Stimulated activated naive B cell treated with anti-CD40 and anti-IgM and Interleukin-4, amounts not matched to agents 10 μg/mL and 1 μg/mL and 100 μg/mL, for 72 hours (primary cell): ENCODE data around the gene PGAP1.

ENCODE experiments used
- ATAC-seq, 2 donors: fragments of 150-1000 bp; cut with Tn5 transposase; replicated peaks; 2 replicates each; pipeline ENCODE4 v1.10.0; 2021; ENCODE audit warnings: moderate library complexity in 1 of 2
- DNase-seq: peaks from one replicate; pipeline ENCODE4 v3.0.0; 2021
- H3K27ac Mint-ChIP-seq: one replicate; pipeline ENCODE4 v1.8.0; 2022; ENCODE audit warnings: mild to moderate bottlenecking, mixed read lengths
- H3K27me3 Mint-ChIP-seq, 2 donors: one replicate each; pipeline ENCODE4 v1.8.0; 2022; ENCODE audit warnings: mixed read lengths in 2 of 2
- H3K36me3 Mint-ChIP-seq, 2 donors: one replicate each; pipeline ENCODE4 v1.8.0; 2022; ENCODE audit warnings: mixed read lengths in 2 of 2, mild to moderate bottlenecking in 1 of 2
- H3K4me1 Mint-ChIP-seq, 2 donors: one replicate each; pipeline ENCODE4 v1.8.0; 2022; ENCODE audit warnings: mixed read lengths in 2 of 2, mild to moderate bottlenecking in 1 of 2
- H3K4me3 Mint-ChIP-seq, 2 donors: one replicate each; pipeline ENCODE4 v1.8.0; 2022; ENCODE audit warnings: mild to moderate bottlenecking in 2 of 2, mixed read lengths in 2 of 2, moderate library complexity in 1 of 2
- H3K9me3 Mint-ChIP-seq, 2 donors: one replicate each; pipeline ENCODE4 v1.8.0; 2022; ENCODE audit warnings: mixed read lengths in 2 of 2, mild to moderate bottlenecking in 1 of 2

The PGAP1 gene

GRCh38 chr2:196926562-196927375, at the start of gene PGAP1:
Gene PGAP1 (minus strand): TSS chr2:196926707. CDS start chr2:196926616, 91 bp downstream.
- Mint-ChIP-seq H3K36me3 (no peaks in the 10 kb centered on the region), H3K4me1 (peaks cover 8 to 26% of the 10 kb centered on the region in 2 donors), H3K9me3 (no peaks in the 10 kb centered on the region), H3K27ac (peak within 1 kb of the TSS; percentile 93), H3K27me3 (no peaks in the 10 kb centered on the region), H3K4me3 (peak within 1 kb of the TSS; percentile 88 to 91)
- ATAC-seq: peak; percentile 93 to 94
- DNase-seq: peak; percentile 84

GRCh38 chr2:196974970-196975369, 48.5 kb upstream of the PGAP1 start:
- Mint-ChIP-seq H3K4me1 (no peaks in the 10 kb centered on the region), H3K9me3 (peaks cover 3 to 4% of the 10 kb centered on the region in 2 donors), H3K27ac (no peak overlapping the region), H3K4me3 (no peak overlapping the region), H3K36me3 (peaks cover 0 to 2% of the 10 kb centered on the region in 2 donors), H3K27me3 (no peaks in the 10 kb centered on the region)
- DNase-seq: no peak
- ATAC-seq: no peak

- H3K9me3 Mint-ChIP-seq: peaks cover 0 to 2% of the 10 kb centered on the region in 2 donors
- no peaks in the 10 kb centered on the region for H3K27me3 Mint-ChIP-seq
- DNase-seq (no peak), ATAC-seq (no peak)
- H3K4me1 Mint-ChIP-seq: no peaks in the 10 kb centered on the region
- no peak overlapping the region for H3K4me3 Mint-ChIP-seq
- H3K27ac Mint-ChIP-seq: no peak overlapping the region
- H3K36me3 Mint-ChIP-seq: peaks cover 6 to 14% of the 10 kb centered on the region in 2 donors
Observed at GRCh38 chr2:196971574-196972279, 45.2 kb upstream of the PGAP1 start.

- Mint-ChIP-seq H3K27ac (no peak overlapping the region), H3K4me1 (no peaks in the 10 kb centered on the region), H3K9me3 (peaks cover 0 to 2% of the 10 kb centered on the region in 2 donors), H3K36me3 (peaks cover 6 to 17% of the 10 kb centered on the region in 2 donors), H3K27me3 (no peaks in the 10 kb centered on the region), H3K4me3 (no peak overlapping the region)
- DNase-seq (no peak), ATAC-seq (no peak)
Observed at GRCh38 chr2:196970099-196970498, 43.6 kb upstream of the PGAP1 start.

GRCh38 chr2:196968516-196968915, 42.0 kb upstream of the PGAP1 start:
- Mint-ChIP-seq H3K4me1 (no peaks in the 10 kb centered on the region), H3K9me3 (peaks cover 0 to 2% of the 10 kb centered on the region in 2 donors), H3K27ac (no peak overlapping the region), H3K4me3 (no peak overlapping the region), H3K27me3 (no peaks in the 10 kb centered on the region), H3K36me3 (peaks cover 6 to 17% of the 10 kb centered on the region in 2 donors)
- ATAC-seq (no peak), DNase-seq (no peak)

GRCh38 chr2:196967775-196968174, 41.3 kb upstream of the PGAP1 start:
- no peaks in the 10 kb centered on the region for H3K4me1 Mint-ChIP-seq
- peaks cover 0 to 2% of the 10 kb centered on the region in 2 donors for H3K9me3 Mint-ChIP-seq
- ATAC-seq: no peak
- no peak for DNase-seq
- no peaks in the 10 kb centered on the region for H3K27me3 Mint-ChIP-seq
- no peak overlapping the region for H3K4me3 Mint-ChIP-seq
- H3K36me3 Mint-ChIP-seq: peaks cover 6 to 17% of the 10 kb centered on the region in 2 donors
- H3K27ac Mint-ChIP-seq: no peak overlapping the region

GRCh38 chr2:196967116-196967515, 40.6 kb upstream of the PGAP1 start:
- DNase-seq (no peak), ATAC-seq (no peak)
- H3K9me3 Mint-ChIP-seq: peaks cover 0 to 2% of the 10 kb centered on the region in 2 donors
- H3K36me3 Mint-ChIP-seq: peaks cover 9 to 17% of the 10 kb centered on the region in 2 donors
- H3K27ac Mint-ChIP-seq: no peak overlapping the region
- no peaks in the 10 kb centered on the region for H3K4me1 Mint-ChIP-seq
- no peaks in the 10 kb centered on the region for H3K27me3 Mint-ChIP-seq
- no peak overlapping the region for H3K4me3 Mint-ChIP-seq

GRCh38 chr2:196966061-196966460, 39.6 kb upstream of the PGAP1 start:
- ATAC-seq: no peak
- Mint-ChIP-seq H3K36me3 (peaks cover 7 to 17% of the 10 kb centered on the region in 2 donors), H3K27ac (no peak overlapping the region), H3K4me3 (no peak overlapping the region), H3K27me3 (no peaks in the 10 kb centered on the region), H3K4me1 (peaks cover 0 to 2% of the 10 kb centered on the region in 2 donors), H3K9me3 (peaks cover 0 to 2% of the 10 kb centered on the region in 2 donors)
- no peak for DNase-seq

GRCh38 chr2:196965651-196966050, 39.1 kb upstream of the PGAP1 start:
- H3K9me3 Mint-ChIP-seq: peaks cover 0 to 2% of the 10 kb centered on the region in 2 donors
- peaks cover 0 to 2% of the 10 kb centered on the region in 2 donors for H3K4me1 Mint-ChIP-seq
- H3K27ac Mint-ChIP-seq: no peak overlapping the region
- ATAC-seq (no peak), DNase-seq (no peak)
- H3K36me3 Mint-ChIP-seq: peaks cover 9 to 17% of the 10 kb centered on the region in 2 donors
- no peaks in the 10 kb centered on the region for H3K27me3 Mint-ChIP-seq
- H3K4me3 Mint-ChIP-seq: no peak overlapping the region

- H3K9me3 Mint-ChIP-seq: peaks cover 0 to 2% of the 10 kb centered on the region in 2 donors
- H3K4me3 Mint-ChIP-seq: no peak overlapping the region
- no peaks in the 10 kb centered on the region for H3K27me3 Mint-ChIP-seq
- H3K27ac Mint-ChIP-seq: no peak overlapping the region
- peaks cover 12 to 17% of the 10 kb centered on the region in 2 donors for H3K36me3 Mint-ChIP-seq
- peaks cover 0 to 2% of the 10 kb centered on the region in 2 donors for H3K4me1 Mint-ChIP-seq
- DNase-seq (no peak), ATAC-seq (no peak)
Observed at GRCh38 chr2:196963961-196964360, 37.5 kb upstream of the PGAP1 start.

- ATAC-seq: no peak
- DNase-seq: no peak
- no peaks in the 10 kb centered on the region for H3K27me3 Mint-ChIP-seq
- H3K36me3 Mint-ChIP-seq: peaks cover 12 to 13% of the 10 kb centered on the region in 2 donors
- no peak overlapping the region for H3K4me3 Mint-ChIP-seq
- no peak overlapping the region for H3K27ac Mint-ChIP-seq
- peaks cover 4% of the 10 kb centered on the region in 2 donors for H3K9me3 Mint-ChIP-seq
- peaks cover 0 to 4% of the 10 kb centered on the region in 2 donors for H3K4me1 Mint-ChIP-seq
Observed at GRCh38 chr2:196963043-196963442, 36.5 kb upstream of the PGAP1 start.

- no peaks in the 10 kb centered on the region for H3K27me3 Mint-ChIP-seq
- peaks cover 1 to 4% of the 10 kb centered on the region in 2 donors for H3K9me3 Mint-ChIP-seq
- H3K4me3 Mint-ChIP-seq: no peak overlapping the region
- DNase-seq (no peak), ATAC-seq (no peak)
- no peak overlapping the region for H3K27ac Mint-ChIP-seq
- H3K36me3 Mint-ChIP-seq: peaks cover 8% of the 10 kb centered on the region in 2 donors
- peaks cover 0 to 4% of the 10 kb centered on the region in 2 donors for H3K4me1 Mint-ChIP-seq
Observed at GRCh38 chr2:196962325-196962724, 35.8 kb upstream of the PGAP1 start.

GRCh38 chr2:196961889-196962288, 35.4 kb upstream of the PGAP1 start:
- no peak for DNase-seq
- Mint-ChIP-seq H3K9me3 (peaks cover 1 to 4% of the 10 kb centered on the region in 2 donors), H3K4me3 (no peak overlapping the region), H3K27me3 (no peaks in the 10 kb centered on the region), H3K4me1 (peaks cover 0 to 4% of the 10 kb centered on the region in 2 donors), H3K36me3 (peaks cover 4 to 8% of the 10 kb centered on the region in 2 donors), H3K27ac (no peak overlapping the region)
- peak in 1 of 2 donors; percentile 29 for ATAC-seq

- ATAC-seq: no peak
Observed at GRCh38 chr2:196959734-196960338, 33.3 kb upstream of the PGAP1 start.

More at GRCh38 chr2:196959734-196960338, 33.3 kb upstream of the PGAP1 start:
- H3K9me3 Mint-ChIP-seq: peaks cover 1 to 4% of the 10 kb centered on the region in 2 donors
- H3K27me3 Mint-ChIP-seq: no peaks in the 10 kb centered on the region
- no peak for DNase-seq
- H3K27ac Mint-ChIP-seq: peak overlapping the region; percentile 20
- H3K36me3 Mint-ChIP-seq: peaks cover 0 to 8% of the 10 kb centered on the region in 2 donors
- H3K4me3 Mint-ChIP-seq: no peak overlapping the region
- peaks cover 0 to 4% of the 10 kb centered on the region in 2 donors for H3K4me1 Mint-ChIP-seq
